Caco-2 (cell line): ENCODE measurements around the gene SLC2A13. TPM values are rescaled to one million over a fixed set of nuclear protein-coding genes. Genes with fewer than 3 reads are reported as not detected.
A peak's percentile ranks its signal among the peaks of the same experiment; 100 is the strongest.

Experiments
- BruUV-seq: library from RNA; stranded (reverse); fragments of 400-500 nt; replicated peaks from 2 replicates; lab custom pipeline; 2021; lab: Mats Ljungman, UMichigan
- CTCF ChIA-PET: fragments of 300-600 bp; sonication (Branson Sonifier 250); formaldehyde crosslinking; loops from one replicate; lab custom pipeline; 2022; ENCODE audit warnings: antibody characterized with exemption; lab: Charles Lee
- POLR2A ChIA-PET: fragments of 300-600 bp; sonication (Branson Sonifier 250); formaldehyde crosslinking; loops from one replicate; lab custom pipeline; 2022; ENCODE audit warnings: antibody characterized with exemption; lab: Charles Lee
- DNase-seq, 2 experiments: peaks; one replicate each; pipeline versions ENCODE4 v3.0.0 to v3.0.0-alpha.2; 2020 to 2022
- H3K27me3 ChIP-seq: replicated peaks from 2 replicates; pipeline ENCODE4 v1.6.0; 2011; ENCODE audit warnings: low read length; ENCODE audit not compliant: control insufficient read depth, insufficient read depth
- H3K36me3 ChIP-seq: 2 replicates; pipeline ENCODE4 v1.5.1; 2011; ENCODE audit warnings: low read length; ENCODE audit not compliant: control insufficient read depth, insufficient read depth
- H3K4me1 ChIP-seq: fragments of 250-450 bp; sonication (Bioruptor Pico); 2 replicates; pipeline ENCODE4 v1.5.1; 2020; ENCODE audit warnings: mild to moderate bottlenecking
- H3K4me3 ChIP-seq: 2 replicates; pipeline ENCODE4 v1.5.1; 2011; ENCODE audit warnings: low read depth, mild to moderate bottlenecking, control low read depth, low read length
- H3K9me3 ChIP-seq: fragments of 250-450 bp; sonication (Bioruptor Pico); 2 replicates; pipeline ENCODE4 v1.5.1; 2020; ENCODE audit warnings: mild to moderate bottlenecking, moderate library complexity
- H3K27ac Mint-ChIP-seq: one replicate; pipeline ENCODE4 v1.8.0; 2022; ENCODE audit warnings: mixed read lengths; ENCODE audit not compliant: unreplicated experiment
- H3K27me3 Mint-ChIP-seq: one replicate; pipeline ENCODE4 v1.8.0; 2022; ENCODE audit warnings: mixed read lengths; ENCODE audit not compliant: insufficient read depth, unreplicated experiment
- H3K36me3 Mint-ChIP-seq: one replicate; pipeline ENCODE4 v1.8.0; 2022; ENCODE audit warnings: mild to moderate bottlenecking, mixed read lengths; ENCODE audit not compliant: insufficient read depth, unreplicated experiment
- H3K4me1 Mint-ChIP-seq: one replicate; pipeline ENCODE4 v1.8.0; 2022; ENCODE audit warnings: low read depth, mixed read lengths; ENCODE audit not compliant: unreplicated experiment
- H3K4me3 Mint-ChIP-seq: one replicate; pipeline ENCODE4 v1.8.0; 2022; ENCODE audit warnings: mild to moderate bottlenecking, moderate library complexity, mixed read lengths; ENCODE audit not compliant: unreplicated experiment
- H3K9me3 Mint-ChIP-seq: one replicate; pipeline ENCODE4 v1.8.0; 2022; ENCODE audit warnings: mixed read lengths; ENCODE audit not compliant: unreplicated experiment
- CTCF ChIP-seq, 2 experiments: fragments of 200-600 bp in 1 of 2; IDR thresholded peaks; 1 replicate in 1 of 2; 2 replicates in 1 of 2; pipeline versions ENCODE4 v1.5.1 to v1.8.0; 2011 to 2022; ENCODE audit warnings: antibody characterized with exemption in 1 of 2, control low read depth in 1 of 2, inconsistent platforms in 1 of 2, low read depth in 1 of 2, low read length in 1 of 2, mild to moderate bottlenecking in 1 of 2, moderate library complexity in 1 of 2; ENCODE audit not compliant: insufficient read depth in 1 of 2, severe bottlenecking in 1 of 2, unreplicated experiment in 1 of 2
- intact Hi-C: fragments of 100-400 bp; cut with micrococcal nuclease; formaldehyde crosslinking; loops from one replicate; pipeline ENCODE4 v1.10.0; 2022; ENCODE audit not compliant: unreplicated experiment
- total RNA-seq: library from RNA; stranded (reverse); gene quantifications from 2 replicates; pipeline ENCODE4 v1.2.3, GENCODE V29; 2022

Gene SLC2A13
- total RNA-seq, 1 experiment from 2014 or later: 3.0 TPM

- H3K36me3 ChIP-seq: no peaks in the 10 kb centered on the region
- TF ChIP-seq CTCF (IDR thresholded peaks at IDR 0.05; ENCODE audit: insufficient read depth in 1 of 2, low read depth in 1 of 2, low read length in 1 of 2, severe bottlenecking in 1 of 2, unreplicated experiment in 1 of 2): no peak
- peaks cover 3% of the 10 kb centered on the region for H3K27me3 Mint-ChIP-seq
- no TSS peak for BruUV-seq
- DNase-seq: no peak
- H3K27ac Mint-ChIP-seq: no peak overlapping the region
- H3K4me1 ChIP-seq: peaks cover 5% of the 10 kb centered on the region; the same call in 1 of the 2 replicates
- H3K4me3 Mint-ChIP-seq: peak overlapping the region; percentile 57
- ChIA-PET CTCF (interaction anchor here (2.8 kb wide), 1 partner anchor 95 kb away, joined by 14 read pairs; no protein-coding TSS in a partner anchor), POLR2A (no interaction called here)
- H3K27me3 ChIP-seq: no peaks in the 10 kb centered on the region; the same call in 1 of the 2 replicates
- H3K9me3 Mint-ChIP-seq: no peaks in the 10 kb centered on the region
- peaks cover 8% of the 10 kb centered on the region for H3K4me1 Mint-ChIP-seq
- H3K4me3 ChIP-seq: no peak overlapping the region; the same call in 1 of the 2 replicates
- peaks cover 10% of the 10 kb centered on the region for H3K36me3 Mint-ChIP-seq
- H3K9me3 ChIP-seq: no peaks in the 10 kb centered on the region
- intact Hi-C loops: loop anchor here (1.0 to 5.0 kb wide), 6 partner anchors 54 to 520 kb away; no protein-coding TSS in a partner anchor
These were observed 774 bp upstream of the SLC2A13 start for GRCh38 chr12:40106655-40107054.

- Mint-ChIP-seq H3K4me1 (peaks cover 13% of the 10 kb centered on the region), H3K27ac (no peak overlapping the region), H3K9me3 (no peaks in the 10 kb centered on the region), H3K4me3 (peak overlapping the region; percentile 57), H3K27me3 (peaks cover 3% of the 10 kb centered on the region), H3K36me3 (peaks cover 15% of the 10 kb centered on the region)
- no TSS peak for BruUV-seq
- DNase-seq: no peak
- ChIA-PET POLR2A (no interaction called here), CTCF (interaction anchor here (0.7 to 2.8 kb wide), 3 partner anchors 11 to 95 kb away, joined by 3 to 14 read pairs (median 4); no protein-coding TSS in a partner anchor)
- no peaks in the 10 kb centered on the region for H3K9me3 ChIP-seq
- TF ChIP-seq CTCF (IDR thresholded peaks at IDR 0.05; ENCODE audit: insufficient read depth in 1 of 2, low read depth in 1 of 2, low read length in 1 of 2, severe bottlenecking in 1 of 2, unreplicated experiment in 1 of 2): no peak
- intact Hi-C loops: loop anchor here (2.0 to 5.0 kb wide), 3 partner anchors 54 to 519 kb away; no protein-coding TSS in a partner anchor
- H3K36me3 ChIP-seq: no peaks in the 10 kb centered on the region
- H3K4me1 ChIP-seq: peaks cover 5% of the 10 kb centered on the region; the same call in 1 of the 2 replicates
- peak overlapping the region; percentile 85 for H3K4me3 ChIP-seq
- no peaks in the 10 kb centered on the region; the same call in 1 of the 2 replicates for H3K27me3 ChIP-seq
These were observed 287 bp upstream of the SLC2A13 start for GRCh38 chr12:40106202-40106533.

GRCh38 chr12:40105265-40105514 is 691 bp downstream of the SLC2A13 start:
- Mint-ChIP-seq H3K27me3 (no peaks in the 10 kb centered on the region), H3K36me3 (peaks cover 17% of the 10 kb centered on the region), H3K4me3 (peak overlapping the region; percentile 57), H3K4me1 (peaks cover 14% of the 10 kb centered on the region), H3K9me3 (no peaks in the 10 kb centered on the region), H3K27ac (no peak overlapping the region)
- TF ChIP-seq CTCF (IDR thresholded peaks at IDR 0.05; ENCODE audit: insufficient read depth in 1 of 2, low read depth in 1 of 2, low read length in 1 of 2, severe bottlenecking in 1 of 2, unreplicated experiment in 1 of 2): no peak
- H3K36me3 ChIP-seq: no peaks in the 10 kb centered on the region
- no TSS peak for BruUV-seq
- intact Hi-C loops: loop anchor here (5.0 kb wide), 1 partner anchor 53 kb away; no protein-coding TSS in a partner anchor
- no peaks in the 10 kb centered on the region for H3K9me3 ChIP-seq
- ChIA-PET POLR2A (interaction anchor here (0.7 kb wide), 1 partner anchor 94 kb away, joined by 3 read pairs; no protein-coding TSS in a partner anchor), CTCF (interaction anchor here (2.8 kb wide), 1 partner anchor 94 kb away, joined by 14 read pairs; no protein-coding TSS in a partner anchor)
- H3K4me3 ChIP-seq: peak overlapping the region; percentile 85
- no peaks in the 10 kb centered on the region; the same call in 1 of the 2 replicates for H3K27me3 ChIP-seq
- peaks cover 5% of the 10 kb centered on the region; the same call in 1 of the 2 replicates for H3K4me1 ChIP-seq
- no peak for DNase-seq
